ENCODE results near the gene NACC2. TPM values are rescaled to one million over a fixed set of nuclear protein-coding genes. Genes with fewer than 3 reads are reported as not detected.

NACC2 gene
- total and polyA plus RNA-seq, 2 of the 8 experiments (the other 6 are each of a cell fraction or from before 2014, with no cell fraction given), result 8.3 to 14.0 TPM

DNA sequence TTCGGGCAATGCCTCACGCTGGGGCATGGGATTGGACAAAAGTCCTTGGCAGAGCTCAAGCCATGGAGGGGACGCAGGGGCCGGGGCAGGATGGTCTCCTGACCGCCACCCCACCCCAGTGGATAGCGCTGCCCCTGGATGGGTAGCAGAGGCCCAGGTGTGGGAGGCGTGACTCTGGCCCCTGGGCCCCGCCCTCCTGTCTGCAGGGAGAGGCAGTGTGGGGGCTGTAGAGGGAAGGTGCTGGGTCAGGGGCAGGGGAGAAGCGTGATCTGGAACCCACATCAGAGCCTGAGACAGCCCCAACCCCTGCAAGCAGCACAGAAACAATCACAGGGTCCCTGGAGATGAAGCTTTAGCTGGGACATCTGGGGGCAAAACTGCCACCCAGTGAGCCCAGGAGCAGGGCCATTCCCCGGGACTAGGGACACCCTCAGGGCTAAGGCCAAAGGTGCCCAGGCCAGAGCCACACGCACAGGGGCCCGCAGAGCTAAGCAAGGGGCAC, 36.2 kb downstream of the NACC2 start:
- no peaks in the 10 kb centered on the region for H3K36me3 ChIP-seq (ENCODE audit: control insufficient read depth in 2 of 4, insufficient read depth in 4 of 4, low read length in 3 of 4)
- no peak for TF ChIP-seq RFX5 (IDR thresholded peaks at IDR 0.05; ENCODE audit: borderline replicate concordance, low read depth, low read length)
- TF ChIP-seq RNF2 (IDR thresholded peaks at IDR 0.05; ENCODE audit: borderline replicate concordance, low read depth, low read length, missing control alignments, poor library complexity, severe bottlenecking), result no peak
- TF ChIP-seq, protein P1, sequence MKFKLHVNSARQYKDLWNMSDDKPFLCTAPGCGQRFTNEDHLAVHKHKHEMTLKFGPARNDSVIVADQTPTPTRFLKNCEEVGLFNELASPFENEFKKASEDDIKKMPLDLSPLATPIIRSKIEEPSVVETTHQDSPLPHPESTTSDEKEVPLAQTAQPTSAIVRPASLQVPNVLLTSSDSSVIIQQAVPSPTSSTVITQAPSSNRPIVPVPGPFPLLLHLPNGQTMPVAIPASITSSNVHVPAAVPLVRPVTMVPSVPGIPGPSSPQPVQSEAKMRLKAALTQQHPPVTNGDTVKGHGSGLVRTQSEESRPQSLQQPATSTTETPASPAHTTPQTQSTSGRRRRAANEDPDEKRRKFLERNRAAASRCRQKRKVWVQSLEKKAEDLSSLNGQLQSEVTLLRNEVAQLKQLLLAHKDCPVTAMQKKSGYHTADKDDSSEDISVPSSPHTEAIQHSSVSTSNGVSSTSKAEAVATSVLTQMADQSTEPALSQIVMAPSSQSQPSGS (IDR thresholded peaks at IDR 0.05; ENCODE audit: low read length), result no peak
- TF ChIP-seq HDAC6 (IDR thresholded peaks at IDR 0.05; ENCODE audit: low read depth, low read length), result no peak
- no peak for TF ChIP-seq SP4 (IDR thresholded peaks at IDR 0.05; ENCODE audit: low read length)
- TF ChIP-seq JUND (IDR thresholded peaks at IDR 0.05; ENCODE audit: low read length), result no peak
- TF ChIP-seq EP300 (IDR thresholded peaks at IDR 0.05; ENCODE audit: borderline replicate concordance in 1 of 2, low read depth in 2 of 2, low read length in 2 of 2), result no peak
- no peak for TF ChIP-seq SRF (IDR thresholded peaks at IDR 0.05; ENCODE audit: low read depth, low read length)
- no peak for TF ChIP-seq RAD21 (IDR thresholded peaks at IDR 0.05 in 1 of 2, conservative IDR thresholded peaks at IDR 0.05 in 1 of 2; ENCODE audit: low read depth in 2 of 2, low read length in 2 of 2)

More for the DNA sequence above, 36.2 kb downstream of the NACC2 start:
- CTCF ChIA-PET (ENCODE audit: partially characterized antibody), result interaction anchor here (0.7 to 1.9 kb wide), 4 partner anchors 23 to 133 kb away, joined by 3 to 7 read pairs (median 4); no protein-coding TSS in a partner anchor
- H3K79me1 ChIP-seq (ENCODE audit: low read depth, low read length), result 0 out of 2 replicates have a peak, but pooled peaks cover 3% of the 10 kb centered on the region
- H3K9me3 ChIP-seq (ENCODE audit: insufficient read depth in 2 of 2, low read depth in 1 of 2, low read length in 1 of 2), result no peaks in the 10 kb centered on the region
- no peak overlapping the region for H2BK120ac ChIP-seq (replicated peaks; ENCODE audit: low read depth, low read length)
- no peak overlapping the region for H3K23ac ChIP-seq (ENCODE audit: insufficient read length)
- no peak overlapping the region for H2BK5ac ChIP-seq (ENCODE audit: low read depth, low read length)
- POLR2A ChIA-PET (ENCODE audit: partially characterized antibody), result interaction anchor here (0.6 to 1.6 kb wide), 3 partner anchors 9 to 1992 kb away, joined by 3 to 4 read pairs (median 3); no protein-coding TSS in a partner anchor
- no peak overlapping the region for H4K5ac ChIP-seq (ENCODE audit: insufficient read length, low read depth, low read length)
- no peak overlapping the region for H3K56ac ChIP-seq (replicated peaks; ENCODE audit: insufficient read length, low read depth, low read length)
- WGBS, 2 experiments (ENCODE audit: extremely low coverage in 1 of 2, insufficient coverage in 1 of 2, insufficient read length in 1 of 2, insufficient replicate concordance in 2 of 2, low coverage in 1 of 2, low lambda C conversion rate in 2 of 2, missing lambda C conversion rate in 1 of 2), result 88% methylated on average over 10 of the region's 12 CpGs; no CpG with 5 or more reads in 1 of the 2 experiments
- H3K79me2 ChIP-seq (ENCODE audit: control insufficient read depth in 1 of 2, insufficient read depth in 2 of 2, low read length in 2 of 2), result no peaks in the 10 kb centered on the region
- H2BK20ac ChIP-seq (ENCODE audit: low read length), result no peak overlapping the region
- H2BK15ac ChIP-seq (ENCODE audit: low read length), result no peak overlapping the region
- no peak overlapping the region for H3K4me3 ChIP-seq (ENCODE audit: extremely low read depth in 1 of 4, insufficient read depth in 2 of 4, low read depth in 3 of 4, low read length in 4 of 4)
- peak overlapping the region; percentile 20; the same call in 1 of the 2 replicates for H4K8ac ChIP-seq (ENCODE audit: extremely low read depth, insufficient read depth, low read length)
- DNase-seq (ENCODE audit: low read depth in 1 of 2, low spot score in 2 of 2) (no peak), FAIRE-seq (no peak)
- peak overlapping the region; percentile 65; the same call in 1 of the 2 replicates for H2AK5ac ChIP-seq (ENCODE audit: low read depth, low read length)
- H3K14ac ChIP-seq (ENCODE audit: insufficient read length), result no peak overlapping the region
- no peaks in the 10 kb centered on the region for H3K27me3 ChIP-seq (replicated peaks in 1 of 4; ENCODE audit: control insufficient read depth in 3 of 4, extremely low read depth in 1 of 4, insufficient read depth in 3 of 4, low read length in 3 of 4)
- H4K20me1 ChIP-seq (replicated peaks in 1 of 2; ENCODE audit: control insufficient read depth in 1 of 2, insufficient read depth in 2 of 2, low read length in 2 of 2), result no peaks in the 10 kb centered on the region
- no peak overlapping the region for H3K4ac ChIP-seq (replicated peaks; ENCODE audit: insufficient read length, low read depth, low read length)
- H3K18ac ChIP-seq (ENCODE audit: extremely low read depth, low read length), result no peak overlapping the region; the same call in 1 of the 2 replicates
- H3K9ac ChIP-seq (replicated peaks in 1 of 4; ENCODE audit: extremely low read depth in 1 of 4, low read depth in 3 of 4, low read length in 3 of 4), result no peak overlapping the region
- H3K27ac ChIP-seq (ENCODE audit: low read depth, low read length), result no peak overlapping the region
- no peak overlapping the region for H2AFZ ChIP-seq (ENCODE audit: low read length)
- H2BK12ac ChIP-seq (ENCODE audit: low read depth, low read length), result 0 out of 2 replicates have a peak overlapping the region, but pooled peaks have one; percentile 50
- no peak overlapping the region for H3K4me2 ChIP-seq (ENCODE audit: insufficient read depth in 1 of 2, low read depth in 2 of 2, low read length in 2 of 2)
- H3K4me1 ChIP-seq (replicated peaks in 1 of 4; ENCODE audit: control insufficient read depth in 3 of 4, insufficient read depth in 4 of 4, low read length in 3 of 4), result peaks cover 0 to 24% (median 15%) of the 10 kb centered on the region in 4 experiments; a peak in 5 of 7 replicates
- no peaks in the 10 kb centered on the region for H3K23me2 ChIP-seq (ENCODE audit: low read depth, low read length)
- no peak overlapping the region for H4K91ac ChIP-seq (replicated peaks; ENCODE audit: insufficient read length, low read length)
